Gastroesophageal sphincter (tissue), 4 donors: Measurements from ENCODE around the gene TNFAIP2. TPM values are rescaled to one million over a fixed set of nuclear protein-coding genes. Genes with fewer than 3 reads are reported as not detected.

Experiments used
- ATAC-seq: fragments of 150-250 bp; one replicate; pipeline ENCODE4 v1.9.1; 2016; ENCODE audit warnings: mild to moderate bottlenecking, moderate library complexity
- H3K27ac ChIP-seq, 4 donors: fragments of 200-600 bp; sonication (generic) in 3 of 4; 1 replicate in 3 of 4; 2 replicates in 1 of 4; pipeline ENCODE4 v1.5.1; 2016 to 2019
- H3K27me3 ChIP-seq: fragments of 200-600 bp; sonication (generic); one replicate; pipeline ENCODE4 v1.5.1; 2019
- H3K36me3 ChIP-seq, 2 donors: fragments of 200-600 bp; sonication (generic); one replicate each; pipeline ENCODE4 v1.5.1; 2019; ENCODE audit warnings: control low read depth in 1 of 2
- H3K4me1 ChIP-seq, 3 donors: fragments of 200-600 bp; sonication (generic); 1 replicate in 2 of 3; 2 replicates in 1 of 3; pipeline ENCODE4 v1.5.1; 2016 to 2019; ENCODE audit warnings: control low read depth in 2 of 3
- H3K4me3 ChIP-seq, 2 donors: fragments of 200-600 bp; sonication (generic); one replicate each; pipeline ENCODE4 v1.5.1; 2019; ENCODE audit warnings: mild to moderate bottlenecking in 1 of 2, moderate library complexity in 1 of 2
- H3K9me3 ChIP-seq, 3 donors: fragments of 200-600 bp; sonication (generic); one replicate each; pipeline ENCODE4 v1.5.1; 2017 to 2019; ENCODE audit warnings: control low read depth in 2 of 3
- CTCF ChIP-seq, 4 experiments: fragments of 200-600 bp in 2 of 4; fragments of 450-650 bp in 2 of 4; sonication (generic) in 1 of 4; IDR thresholded peaks; one replicate each; pipeline ENCODE4 v1.5.1; 2017 to 2019; ENCODE audit warnings: antibody characterized with exemption in 4 of 4, mild to moderate bottlenecking in 2 of 4, moderate library complexity in 2 of 4
- EP300 ChIP-seq: sonication (generic); formaldehyde crosslinking; IDR thresholded peaks from one replicate; pipeline ENCODE4 v1.6.1; 2017; ENCODE audit warnings: antibody characterized with exemption, mild to moderate bottlenecking
- POLR2A ChIP-seq, 2 donors: fragments of 450-650 bp; IDR thresholded peaks; one replicate each; pipeline ENCODE4 v1.6.1; 2017; ENCODE audit warnings: antibody characterized with exemption in 2 of 2, mild to moderate bottlenecking in 2 of 2, moderate library complexity in 1 of 2
- POLR2AphosphoS5 ChIP-seq: sonication (generic); formaldehyde crosslinking; IDR thresholded peaks from one replicate; pipeline ENCODE4 v1.6.1; 2017; ENCODE audit warnings: antibody characterized with exemption
- WGBS, 2 donors: methylation state at CpG; one replicate each; pipeline ENCODE4 v1.1.5; 2018; ENCODE audit warnings: low coverage in 1 of 2; 5-methylcytosine and 5-hydroxymethylcytosine counted together
- total RNA-seq, 4 donors: library from RNA; depleted of rRNA; stranded (reverse); fragments of >200 nt; gene quantifications; one replicate each; pipeline ENCODE4 v1.1.0, GENCODE V29; 2016

Gene TNFAIP2, protein sequence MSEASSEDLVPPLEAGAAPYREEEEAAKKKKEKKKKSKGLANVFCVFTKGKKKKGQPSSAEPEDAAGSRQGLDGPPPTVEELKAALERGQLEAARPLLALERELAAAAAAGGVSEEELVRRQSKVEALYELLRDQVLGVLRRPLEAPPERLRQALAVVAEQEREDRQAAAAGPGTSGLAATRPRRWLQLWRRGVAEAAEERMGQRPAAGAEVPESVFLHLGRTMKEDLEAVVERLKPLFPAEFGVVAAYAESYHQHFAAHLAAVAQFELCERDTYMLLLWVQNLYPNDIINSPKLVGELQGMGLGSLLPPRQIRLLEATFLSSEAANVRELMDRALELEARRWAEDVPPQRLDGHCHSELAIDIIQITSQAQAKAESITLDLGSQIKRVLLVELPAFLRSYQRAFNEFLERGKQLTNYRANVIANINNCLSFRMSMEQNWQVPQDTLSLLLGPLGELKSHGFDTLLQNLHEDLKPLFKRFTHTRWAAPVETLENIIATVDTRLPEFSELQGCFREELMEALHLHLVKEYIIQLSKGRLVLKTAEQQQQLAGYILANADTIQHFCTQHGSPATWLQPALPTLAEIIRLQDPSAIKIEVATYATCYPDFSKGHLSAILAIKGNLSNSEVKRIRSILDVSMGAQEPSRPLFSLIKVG
- 10 to 100 TPM; 51.6 to 61.9 (median 59.1) TPM for total RNA-seq

DNA sequence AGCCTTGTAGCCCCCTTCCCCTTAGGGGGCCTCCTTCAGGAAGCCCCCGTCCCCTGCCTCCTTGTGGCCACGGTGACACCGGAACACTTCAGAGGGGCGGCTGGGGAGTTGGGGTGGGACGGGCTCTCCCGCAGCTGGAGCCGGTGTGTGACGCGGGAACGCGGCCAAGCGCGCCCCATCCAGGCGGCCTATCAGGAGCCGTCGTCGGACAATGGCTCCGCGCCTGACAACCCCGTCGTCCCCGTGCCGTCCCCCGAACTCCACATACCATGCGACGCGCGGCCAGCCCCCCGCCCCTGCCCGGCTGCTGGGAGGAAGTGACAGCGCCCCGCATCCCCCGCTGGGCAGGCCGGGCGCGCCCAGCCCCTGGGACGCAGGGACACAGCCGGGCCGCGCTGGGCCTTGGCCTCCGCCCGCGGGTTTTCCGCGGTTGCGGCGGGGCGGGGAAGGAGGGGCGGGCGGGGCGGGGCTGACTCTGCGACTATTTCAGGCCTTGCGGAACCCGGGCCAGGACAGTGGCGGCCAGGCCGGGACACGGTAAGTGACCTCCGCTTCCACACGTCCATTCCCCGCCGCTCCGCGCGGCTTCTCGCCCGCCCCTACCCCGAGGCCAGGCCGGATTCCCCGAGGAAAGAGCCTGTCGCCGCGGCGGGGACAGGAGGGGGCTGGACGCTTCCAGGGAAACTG is at the start of gene TNFAIP2:
Gene TNFAIP2 (plus strand): TSS at position 515 of the 687 bp plus-strand sequence. CDS start 2,997 bp downstream, outside the sequence.
- Histone ChIP-seq H3K36me3 (no peaks in the 10 kb centered on the region), H3K4me3 (peak within 1 kb of the TSS; percentile 33 to 73), H3K27ac (peak within 1 kb of the TSS; percentile 47 to 91 (median 90)), H3K9me3 (no peaks in the 10 kb centered on the region), H3K4me1 (peaks cover 0 to 89% (median 47%) of the 10 kb centered on the region in 3 donors), H3K27me3 (peaks cover 41% of the 10 kb centered on the region)
- no CpG with 5 or more reads among the region's 74 CpGs for WGBS, 2 donors
- ATAC-seq: peak; percentile 24
- TF ChIP-seq POLR2A (IDR thresholded peaks at IDR 0.05) (peak; percentile 81 to 88), POLR2AphosphoS5 (peak; percentile 48), CTCF (IDR thresholded peaks at IDR 0.05) (no peak)

- H3K4me1 ChIP-seq: peaks cover 0 to 35% (median 9%) of the 10 kb centered on the region in 3 donors
- no peaks in the 10 kb centered on the region for H3K36me3 ChIP-seq
- no peaks in the 10 kb centered on the region for H3K27me3 ChIP-seq
- ATAC-seq: no peak
- 59% methylated on average over 5 of the region's 21 CpGs; no CpG with 5 or more reads in 1 of the 2 donors for WGBS, 2 donors
- no peak overlapping the region for H3K4me3 ChIP-seq
- H3K9me3 ChIP-seq: no peaks in the 10 kb centered on the region
- H3K27ac ChIP-seq: peak overlapping the region in 3 of 4 donors; percentile 66 to 75 (median 70)
- TF ChIP-seq POLR2AphosphoS5 (no peak), POLR2A (IDR thresholded peaks at IDR 0.05) (no peak), EP300 (no peak), CTCF (IDR thresholded peaks at IDR 0.05) (no peak)
These were observed 49.2 kb upstream of the TNFAIP2 start for GRCh38 chr14:103073876-103074728.

DNA sequence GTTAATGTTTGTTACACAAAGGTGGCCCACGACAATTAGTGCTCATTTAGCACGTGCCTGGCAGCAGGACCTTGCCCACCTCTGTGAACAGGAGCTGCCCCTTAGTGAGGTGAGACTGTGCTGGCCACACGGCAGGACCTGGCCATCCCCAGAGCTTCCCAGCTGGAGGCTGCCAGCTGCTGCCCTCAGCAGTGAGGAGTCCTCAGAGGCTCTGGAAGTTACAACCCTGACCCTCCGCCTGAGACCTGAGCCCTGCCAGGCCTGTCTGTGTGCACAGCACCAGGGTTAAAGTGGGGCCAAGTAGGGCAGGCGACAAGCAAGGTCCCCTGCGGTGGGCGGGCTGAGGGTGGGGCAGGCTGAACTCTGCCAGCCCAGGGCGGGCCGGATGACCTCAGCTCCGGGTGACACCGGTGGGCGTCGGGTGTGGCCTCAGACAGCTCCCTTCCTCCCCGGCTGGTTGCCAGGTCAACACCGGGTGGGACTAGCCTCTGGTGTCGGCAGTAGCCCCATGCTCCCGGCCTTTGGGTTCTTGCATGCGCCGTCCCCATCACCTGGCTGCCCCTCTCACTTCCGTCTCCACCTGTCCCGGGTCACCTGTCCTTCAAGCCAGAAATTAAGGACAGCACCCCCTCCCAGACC is 48.4 kb upstream of the TNFAIP2 start:
- WGBS, 2 donors: 60% methylated on average over 1 of the region's 21 CpGs; no CpG with 5 or more reads in 1 of the 2 donors
- Histone ChIP-seq H3K4me1 (peaks cover 0 to 35% (median 9%) of the 10 kb centered on the region in 3 donors), H3K27ac (peak overlapping the region in 3 of 4 donors; percentile 66 to 75 (median 70)), H3K4me3 (peak overlapping the region in 1 of 2 donors; percentile 52), H3K36me3 (no peaks in the 10 kb centered on the region), H3K27me3 (no peaks in the 10 kb centered on the region), H3K9me3 (no peaks in the 10 kb centered on the region)
- peak; percentile 47 for ATAC-seq
- TF ChIP-seq CTCF (IDR thresholded peaks at IDR 0.05) (no peak), EP300 (no peak), POLR2A (IDR thresholded peaks at IDR 0.05) (no peak), POLR2AphosphoS5 (no peak)

DNA sequence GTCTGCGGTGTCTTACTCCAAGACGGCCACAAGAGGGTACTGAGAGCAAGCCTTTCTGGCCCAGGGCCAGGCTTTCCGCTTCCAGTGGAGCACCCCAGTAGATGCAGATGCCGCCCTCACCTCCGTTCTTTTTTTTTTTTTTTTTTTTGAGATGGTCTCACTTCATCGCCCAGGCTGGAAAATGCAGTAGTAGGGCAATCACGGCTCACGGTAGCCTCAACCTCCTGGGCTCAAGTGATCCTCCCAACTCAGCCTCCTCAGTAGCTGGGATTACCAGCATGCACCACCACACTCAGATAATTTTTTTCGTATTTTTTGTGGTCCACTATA is 44.9 kb upstream of the TNFAIP2 start:
- no peaks in the 10 kb centered on the region for H3K36me3 ChIP-seq
- H3K4me3 ChIP-seq: no peak overlapping the region
- TF ChIP-seq POLR2AphosphoS5: peak; percentile 52
- no peak for TF ChIP-seq EP300
- TF ChIP-seq CTCF (IDR thresholded peaks at IDR 0.05): peak in 3 of 4 experiments; percentile 69 to 85 (median 84)
- no peak for TF ChIP-seq POLR2A (IDR thresholded peaks at IDR 0.05)
- no peak overlapping the region for H3K27ac ChIP-seq
- no peaks in the 10 kb centered on the region for H3K9me3 ChIP-seq
- peaks cover 32% of the 10 kb centered on the region for H3K27me3 ChIP-seq
- peaks cover 0 to 28% (median 4%) of the 10 kb centered on the region in 3 donors for H3K4me1 ChIP-seq
- ATAC-seq: no peak
- 18 to 30% methylated on average over 4 to 9 of the region's 9 CpGs for WGBS, 2 donors
